ENCODE measurements around the gene EFCAB6.

The EFCAB6 gene

DNA sequence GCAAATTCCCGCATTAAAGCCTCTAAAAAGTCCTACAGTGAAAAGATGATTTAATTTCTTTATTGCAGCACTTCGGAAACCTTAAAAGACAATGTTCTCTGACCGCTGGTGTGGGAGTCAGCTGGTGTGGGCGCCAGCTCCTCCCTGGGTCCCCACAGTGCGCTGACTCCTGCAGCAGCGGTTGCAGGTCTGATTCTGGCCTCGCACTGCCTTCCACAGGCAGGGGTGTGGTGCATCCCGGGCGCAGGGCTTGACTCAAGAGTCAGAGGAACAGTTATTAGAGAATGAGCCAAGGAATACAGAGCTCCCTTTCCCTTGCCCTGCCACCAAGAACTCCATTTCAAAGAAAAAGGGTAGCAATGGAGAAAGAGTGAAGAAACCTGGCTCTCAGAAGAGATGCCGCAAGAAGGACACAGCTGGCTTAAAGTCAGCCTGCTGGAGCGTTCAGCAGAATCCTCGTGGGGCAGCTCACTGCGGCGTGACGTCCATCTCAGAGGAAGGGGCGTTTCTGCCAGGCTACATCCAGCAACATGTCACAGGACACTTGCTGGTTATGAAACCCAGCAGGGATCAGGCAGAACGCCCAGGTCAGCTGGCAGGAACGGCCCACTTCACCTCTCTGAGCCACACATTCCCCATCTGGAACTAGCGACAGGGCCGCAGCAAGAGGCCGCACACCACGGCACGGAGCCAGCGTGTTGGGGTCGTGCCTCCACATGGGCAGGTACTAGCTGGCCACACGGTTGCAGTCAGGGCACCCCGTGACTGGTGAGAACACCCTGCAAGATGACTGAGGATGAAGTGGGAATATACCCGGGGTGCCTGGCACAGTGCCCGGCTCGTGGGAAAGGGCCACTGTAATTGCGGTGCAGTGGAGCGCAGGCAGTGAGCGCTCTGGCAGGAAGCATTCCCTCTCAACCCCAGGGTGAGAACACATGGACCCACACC lies 18.1 kb upstream of the EFCAB6 start:
- peak; percentile 6 for DNase-seq

DNA sequence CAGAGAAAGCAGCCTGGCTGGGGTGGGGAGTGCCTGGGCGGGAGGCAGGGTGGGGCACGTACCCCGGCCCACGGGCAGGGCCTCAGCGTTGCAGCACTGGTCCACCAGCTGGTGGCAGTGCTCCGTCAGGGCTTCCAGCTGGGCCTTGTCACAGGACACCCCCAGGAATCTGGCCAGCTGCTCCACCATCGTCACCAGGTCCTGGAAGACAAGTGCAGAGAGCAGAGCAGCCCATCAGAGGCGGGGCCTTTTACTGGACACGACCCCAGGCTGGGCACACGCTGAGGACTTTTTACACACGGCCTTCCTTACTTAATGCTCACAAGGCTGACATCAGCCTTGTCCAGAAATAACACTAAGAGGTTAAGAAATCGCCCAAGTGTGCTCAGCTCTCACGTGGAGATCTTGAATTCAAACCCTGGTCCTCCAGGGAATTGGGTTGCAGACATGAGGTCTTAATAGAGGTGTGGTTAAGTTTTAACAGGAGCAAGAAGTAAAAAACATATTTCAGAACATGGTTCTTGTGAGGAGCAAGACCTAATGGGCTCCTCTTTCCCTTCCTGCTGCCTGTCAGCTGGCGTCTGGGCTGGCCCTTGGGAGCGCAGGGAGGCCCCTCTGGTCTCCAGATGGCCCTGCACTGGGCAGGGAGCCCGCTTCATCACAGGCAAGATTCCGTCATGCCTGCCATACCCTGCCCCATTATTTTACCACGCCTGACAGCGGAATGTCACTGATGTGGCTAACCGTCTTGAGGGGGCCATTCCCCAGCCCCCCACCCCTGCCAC lies 17.1 kb upstream of the EFCAB6 start:
- no peak for DNase-seq

- DNase-seq, result no peak
Observed at GRCh38 chr22:43828725-43828997, 16.6 kb upstream of the EFCAB6 start.

DNA sequence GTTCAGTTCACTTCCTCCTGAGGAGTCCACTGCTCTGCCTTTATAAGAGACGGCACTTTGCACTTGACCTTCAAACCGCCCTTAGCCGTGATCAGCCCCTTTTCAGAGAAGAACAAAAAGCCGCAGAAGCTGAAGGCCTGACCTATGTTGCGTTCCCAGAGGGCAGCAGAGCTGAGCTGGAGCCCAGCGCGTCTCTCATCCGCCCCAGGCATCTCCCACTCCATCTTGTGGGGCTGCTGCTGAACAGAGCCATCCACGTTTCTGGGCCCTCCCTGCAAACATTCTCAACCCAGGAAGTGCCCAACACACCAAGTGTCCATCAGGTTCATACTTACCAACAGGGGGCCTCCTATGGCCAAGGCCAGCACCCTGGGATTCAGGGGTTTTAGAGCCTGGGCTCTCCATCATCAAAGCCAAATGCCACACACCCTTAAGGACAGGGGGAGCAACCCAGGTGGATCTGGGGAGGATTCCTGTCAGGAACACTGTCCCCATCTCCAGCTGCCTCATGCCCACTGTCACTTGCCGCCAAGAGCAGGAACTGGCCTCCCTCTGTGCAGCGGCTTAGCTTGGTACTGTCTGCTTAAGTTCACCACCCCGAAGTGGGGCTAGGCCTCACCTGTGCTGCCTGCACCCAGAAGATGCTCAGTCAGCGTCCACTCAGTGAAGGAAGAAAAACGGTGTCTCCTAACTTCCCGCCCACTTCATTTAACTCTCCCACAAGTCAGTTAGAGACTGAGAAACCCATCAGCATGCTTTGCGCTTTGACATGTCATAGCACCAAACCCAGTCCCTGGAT lies 16.0 kb upstream of the EFCAB6 start:
- no peak for DNase-seq

GRCh38 chr22:43827003-43827735 lies 15.1 kb upstream of the EFCAB6 start:
- DNase-seq, result no peak

GRCh38 chr22:43826142-43827002 lies 14.3 kb upstream of the EFCAB6 start:
- peak; percentile 28 for DNase-seq

GRCh38 chr22:43825651-43826050 lies 13.5 kb upstream of the EFCAB6 start:
- DNase-seq, result no peak

- DNase-seq, result no peak
Observed at GRCh38 chr22:43824724-43825420, 12.8 kb upstream of the EFCAB6 start.

DNA sequence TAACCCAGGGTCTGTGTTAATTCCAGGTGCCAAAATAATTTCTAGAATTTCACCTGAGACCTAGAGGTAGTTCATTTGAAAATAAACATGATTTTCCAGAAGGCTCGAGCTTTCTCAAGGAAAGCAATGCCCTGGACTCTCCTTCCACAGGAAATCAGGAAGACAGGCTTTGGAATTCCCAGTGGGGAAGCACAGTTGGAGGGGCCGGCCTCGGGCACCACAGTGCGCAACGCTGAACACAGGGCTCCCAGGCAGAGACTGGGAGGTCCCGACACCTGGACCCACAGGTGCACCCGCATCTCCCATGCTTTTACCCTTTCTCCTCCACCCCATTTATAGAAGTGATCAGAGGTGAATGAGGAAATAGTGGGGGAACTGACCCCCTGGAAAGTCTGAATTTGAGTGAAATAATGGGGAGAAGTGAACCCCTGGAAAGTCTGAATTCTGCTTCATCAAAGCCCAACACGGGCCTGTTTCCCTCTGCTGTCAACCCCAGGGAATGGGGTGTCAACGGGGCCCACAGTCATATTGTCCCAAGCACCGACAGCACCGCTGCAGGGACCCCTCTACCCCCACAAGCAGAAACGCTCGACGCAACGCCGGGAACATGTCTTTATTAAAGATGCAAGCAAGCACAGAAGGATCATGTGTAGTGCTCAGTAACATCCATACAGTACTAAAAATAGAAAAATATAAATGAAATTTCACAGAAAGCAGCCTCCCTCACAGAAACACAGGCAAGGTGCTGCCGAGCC lies 12.0 kb upstream of the EFCAB6 start:
- DNase-seq, result no peak

DNA sequence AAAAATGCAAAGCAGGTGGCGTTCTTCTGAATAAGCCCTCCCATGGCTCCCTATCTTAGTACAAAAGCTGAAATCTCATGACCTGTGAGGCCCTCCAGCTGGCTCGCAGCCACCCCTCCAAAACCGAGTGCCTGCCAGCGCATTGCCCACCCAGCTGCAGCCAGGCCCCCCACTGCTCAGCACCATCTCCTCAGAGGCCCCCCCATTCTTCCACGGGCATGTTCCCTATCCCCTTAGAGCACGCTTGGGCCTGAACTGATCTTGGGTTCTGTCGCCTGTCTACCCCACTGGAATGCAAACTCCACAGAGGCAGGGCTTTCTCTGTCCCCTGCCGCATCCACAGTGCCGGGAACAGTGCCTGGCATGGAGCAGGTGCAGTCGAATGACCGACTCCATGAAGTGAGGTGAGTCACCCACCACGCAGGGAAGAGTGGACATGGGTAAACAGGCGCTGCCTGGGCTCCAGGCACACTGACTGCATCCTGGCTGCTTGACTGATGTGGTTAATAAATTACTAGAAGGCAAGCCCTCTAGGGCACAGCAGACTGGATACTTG lies 11.3 kb upstream of the EFCAB6 start:
- no peak for DNase-seq

GRCh38 chr22:43821606-43822425 lies 9.7 kb upstream of the EFCAB6 start:
- DNase-seq, result no peak

- peak; percentile 7 for DNase-seq
Observed at GRCh38 chr22:43820651-43821305, 8.7 kb upstream of the EFCAB6 start.

DNA sequence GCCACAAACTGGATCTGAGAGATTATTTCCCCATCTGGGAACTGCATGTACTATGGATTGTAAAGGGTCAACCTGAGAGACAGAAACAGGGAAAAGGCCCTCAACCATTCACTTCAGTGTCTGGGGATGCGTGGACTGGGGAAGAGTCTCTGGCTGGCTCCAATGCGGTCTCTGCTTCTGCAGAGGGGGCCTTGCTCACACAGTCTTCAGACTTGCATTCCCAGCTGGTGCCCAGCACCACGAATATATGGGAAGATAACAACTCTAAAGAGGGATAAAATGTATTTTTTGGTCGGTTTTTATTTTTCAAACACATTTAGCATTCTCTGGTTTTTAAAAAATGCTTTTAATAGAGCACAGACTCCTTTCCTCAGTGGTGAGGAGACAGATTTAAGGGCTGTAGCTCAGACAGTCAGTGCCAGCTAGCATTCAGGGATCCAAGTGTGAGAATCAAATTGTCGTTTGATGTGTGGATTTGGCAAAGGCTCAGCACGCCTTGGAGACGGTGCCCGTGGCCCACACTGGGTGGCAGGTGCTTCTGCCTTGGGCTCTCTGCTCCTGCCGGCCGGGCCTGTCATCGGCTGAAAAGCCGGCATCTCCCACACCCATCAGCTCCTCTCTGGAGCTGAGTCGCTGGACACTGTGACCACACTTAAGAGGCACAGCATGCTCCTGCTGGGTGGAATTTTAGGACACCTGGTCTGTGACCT lies 8.0 kb upstream of the EFCAB6 start:
- no peak for DNase-seq

- no peak for DNase-seq
Observed at GRCh38 chr22:43819421-43819921, 7.4 kb upstream of the EFCAB6 start.

GRCh38 chr22:43818981-43819380 lies 6.9 kb upstream of the EFCAB6 start:
- no peak for DNase-seq

- no peak for DNase-seq
Observed at GRCh38 chr22:43817402-43817801, 5.3 kb upstream of the EFCAB6 start.

DNA sequence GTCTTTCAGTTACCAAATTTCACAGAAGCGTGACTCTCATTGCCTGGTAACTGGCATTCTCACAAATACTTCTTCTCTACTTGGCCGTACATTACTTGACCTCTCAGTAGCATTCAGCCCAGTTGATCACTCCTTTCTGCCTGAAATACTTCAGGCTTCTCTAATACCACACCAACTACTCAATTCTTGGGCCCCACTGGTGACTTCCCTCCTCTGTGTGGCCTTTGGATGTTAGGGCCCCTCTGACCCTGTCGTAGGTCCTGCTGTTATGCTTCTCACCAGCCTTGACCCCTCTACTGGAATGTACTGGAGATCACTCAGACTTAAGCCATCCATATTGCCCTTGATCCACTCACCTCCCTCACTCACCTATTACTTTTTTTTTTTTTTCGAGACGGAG lies 2.2 kb upstream of the EFCAB6 start:
- no peak for DNase-seq

- no peak for DNase-seq
Observed at GRCh38 chr22:43812890-43813289, 785 bp upstream of the EFCAB6 start.

All from NCI-H2227 treated with DMSO at 0.1 percent for 48 hours (cell line).